Prostate gland (tissue), 2 donors: ENCODE measurements around the gene DNAI4.

ENCODE experiments used
- POLR2A ChIP-seq: fragments of 450-650 bp; IDR thresholded peaks from one replicate; pipeline ENCODE4 v1.6.1; 2016; ENCODE audit warnings: antibody characterized with exemption, mild to moderate bottlenecking
- POLR2AphosphoS5 ChIP-seq: sonication (generic); formaldehyde crosslinking; IDR thresholded peaks from one replicate; pipeline ENCODE4 v1.6.1; 2017; ENCODE audit warnings: antibody characterized with exemption
- TF ChIP-seq, protein P1 (sequence below), 4 experiments: fragments of 200-600 bp in 2 of 4; fragments of 450-650 bp in 2 of 4; sonication (generic) in 2 of 4; IDR thresholded peaks; 1 replicate in 3 of 4; 2 replicates in 1 of 4; pipeline ENCODE4 v1.5.1; 2016 to 2019; ENCODE audit warnings: antibody characterized with exemption in 4 of 4, mild to moderate bottlenecking in 2 of 4, moderate library complexity in 2 of 4

DNA sequence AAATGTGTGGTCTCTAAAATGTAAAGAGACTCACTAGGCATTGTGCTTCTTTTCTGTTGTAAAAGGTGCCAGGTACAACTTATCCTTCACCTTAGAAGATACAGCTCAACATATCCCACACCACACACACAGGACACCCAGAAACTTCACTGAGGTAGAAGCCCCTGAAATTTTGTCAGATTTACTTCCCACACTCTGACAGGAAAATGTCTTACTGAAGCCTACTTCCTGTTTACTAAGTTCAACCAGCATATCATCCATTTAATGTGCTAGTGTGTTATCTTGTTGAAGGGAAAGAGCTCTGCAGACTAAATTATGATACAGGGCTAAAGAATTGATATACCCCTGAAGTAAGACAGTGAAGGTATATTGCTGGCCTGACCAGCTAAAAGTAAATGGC is 83.7 kb downstream of the DNAI4 start:
- TF ChIP-seq POLR2A (no peak), POLR2AphosphoS5 (no peak)
- TF ChIP-seq, protein P1, sequence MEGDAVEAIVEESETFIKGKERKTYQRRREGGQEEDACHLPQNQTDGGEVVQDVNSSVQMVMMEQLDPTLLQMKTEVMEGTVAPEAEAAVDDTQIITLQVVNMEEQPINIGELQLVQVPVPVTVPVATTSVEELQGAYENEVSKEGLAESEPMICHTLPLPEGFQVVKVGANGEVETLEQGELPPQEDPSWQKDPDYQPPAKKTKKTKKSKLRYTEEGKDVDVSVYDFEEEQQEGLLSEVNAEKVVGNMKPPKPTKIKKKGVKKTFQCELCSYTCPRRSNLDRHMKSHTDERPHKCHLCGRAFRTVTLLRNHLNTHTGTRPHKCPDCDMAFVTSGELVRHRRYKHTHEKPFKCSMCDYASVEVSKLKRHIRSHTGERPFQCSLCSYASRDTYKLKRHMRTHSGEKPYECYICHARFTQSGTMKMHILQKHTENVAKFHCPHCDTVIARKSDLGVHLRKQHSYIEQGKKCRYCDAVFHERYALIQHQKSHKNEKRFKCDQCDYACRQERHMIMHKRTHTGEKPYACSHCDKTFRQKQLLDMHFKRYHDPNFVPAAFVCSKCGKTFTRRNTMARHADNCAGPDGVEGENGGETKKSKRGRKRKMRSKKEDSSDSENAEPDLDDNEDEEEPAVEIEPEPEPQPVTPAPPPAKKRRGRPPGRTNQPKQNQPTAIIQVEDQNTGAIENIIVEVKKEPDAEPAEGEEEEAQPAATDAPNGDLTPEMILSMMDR (IDR thresholded peaks at IDR 0.05), result no peak
